Trophoblast cell (in vitro differentiated cells and primary cell): Measurements from ENCODE around the gene TRIM3.

Source experiments
- DNase-seq, 2 donors: peaks; one replicate each; pipeline ENCODE4 v3.0.0-alpha.2; 2016
- H2AFZ ChIP-seq: 2 replicates; pipeline ENCODE4 v1.6.1; 2013; ENCODE audit warnings: low read length, moderate library complexity, mild to moderate bottlenecking; ENCODE audit not compliant: insufficient read depth, poor library complexity
- H2AK5ac ChIP-seq: 2 replicates; pipeline ENCODE4 v1.6.1; 2013; ENCODE audit warnings: mild to moderate bottlenecking, low read length
- H2BK120ac ChIP-seq: 2 replicates; pipeline ENCODE4 v1.6.1; 2013; ENCODE audit warnings: low read length, mild to moderate bottlenecking, moderate library complexity; ENCODE audit not compliant: insufficient read depth, poor library complexity
- H2BK12ac ChIP-seq: 2 replicates; pipeline ENCODE4 v1.6.1; 2013; ENCODE audit warnings: mild to moderate bottlenecking, low read length, moderate library complexity
- H2BK5ac ChIP-seq: 2 replicates; pipeline ENCODE4 v1.6.1; 2013; ENCODE audit warnings: low read length, low read depth, moderate library complexity, mild to moderate bottlenecking; ENCODE audit not compliant: poor library complexity
- H3K14ac ChIP-seq: 2 replicates; pipeline ENCODE4 v1.6.1; 2013; ENCODE audit warnings: mild to moderate bottlenecking, low read length
- H3K18ac ChIP-seq: 2 replicates; pipeline ENCODE4 v1.6.1; 2013; ENCODE audit warnings: mild to moderate bottlenecking, low read length
- H3K23ac ChIP-seq: 2 replicates; pipeline ENCODE4 v1.6.1; 2013; ENCODE audit warnings: low read length
- H3K27ac ChIP-seq: 2 replicates; pipeline ENCODE4 v1.5.1; 2013; ENCODE audit warnings: low read depth, mild to moderate bottlenecking, inconsistent platforms, low read length, moderate library complexity
- H3K27me3 ChIP-seq: 2 replicates; pipeline ENCODE4 v1.6.1; 2013; ENCODE audit warnings: inconsistent platforms, mild to moderate bottlenecking, low read length, moderate library complexity; ENCODE audit not compliant: insufficient read depth
- H3K36me3 ChIP-seq, 2 experiments: 1 replicate in 1 of 2; 2 replicates in 1 of 2; pipeline ENCODE4 v1.6.1; 2013; ENCODE audit warnings: low read length in 2 of 2, mild to moderate bottlenecking in 2 of 2, moderate library complexity in 1 of 2; ENCODE audit not compliant: insufficient read depth in 2 of 2, control insufficient read depth in 1 of 2
- H3K4ac ChIP-seq: 2 replicates; pipeline ENCODE4 v1.6.1; 2013; ENCODE audit warnings: low read depth, mild to moderate bottlenecking, low read length, moderate library complexity
- H3K4me1 ChIP-seq, 2 experiments: 1 replicate in 1 of 2; 2 replicates in 1 of 2; pipeline ENCODE4 v1.6.1; 2013; ENCODE audit warnings: low read length in 2 of 2, mild to moderate bottlenecking in 2 of 2, moderate library complexity in 1 of 2; ENCODE audit not compliant: insufficient read depth in 2 of 2, control insufficient read depth in 1 of 2
- H3K4me2 ChIP-seq: 2 replicates; pipeline ENCODE4 v1.6.1; 2013; ENCODE audit warnings: inconsistent platforms, mild to moderate bottlenecking, low read length, moderate library complexity
- H3K4me3 ChIP-seq: 2 replicates; pipeline ENCODE4 v1.5.1; 2013; ENCODE audit warnings: mild to moderate bottlenecking, low read depth, low read length, inconsistent platforms
- H3K79me1 ChIP-seq: one replicate; pipeline ENCODE4 v1.6.1; 2013; ENCODE audit warnings: low read length
- H3K79me2 ChIP-seq: 2 replicates; pipeline ENCODE4 v1.6.1; 2013; ENCODE audit warnings: low read length, mild to moderate bottlenecking; ENCODE audit not compliant: control insufficient read depth, insufficient read depth, poor library complexity
- H3K9ac ChIP-seq: 2 replicates; pipeline ENCODE4 v1.6.1; 2013; ENCODE audit warnings: mild to moderate bottlenecking, low read length
- H3K9me3 ChIP-seq: 2 replicates; pipeline ENCODE4 v1.6.1; 2013; ENCODE audit warnings: low read depth, mild to moderate bottlenecking, control low read depth, inconsistent platforms, low read length; ENCODE audit not compliant: insufficient read depth
- H4K12ac ChIP-seq: 2 replicates; pipeline ENCODE4 v1.6.1; 2013; ENCODE audit warnings: low read depth, mild to moderate bottlenecking, low read length, moderate library complexity
- H4K8ac ChIP-seq: 2 replicates; pipeline ENCODE4 v1.6.1; 2013; ENCODE audit warnings: low read depth, mild to moderate bottlenecking, low read length, moderate library complexity
- H4K91ac ChIP-seq: one replicate; pipeline ENCODE4 v1.6.1; 2013; ENCODE audit warnings: low read depth, mild to moderate bottlenecking, low read length, moderate library complexity
- WGBS: extraction: QIAGEN DNeasy Blood & Tissue Kit; methylation state at CpG from one replicate; pipeline ENCODE4 v1.1.7; 2013; ENCODE audit warnings: missing lambda C conversion rate; ENCODE audit not compliant: insufficient read length, insufficient coverage; ENCODE audit errors: extremely low coverage; 5-methylcytosine and 5-hydroxymethylcytosine counted together

TRIM3 gene

DNA sequence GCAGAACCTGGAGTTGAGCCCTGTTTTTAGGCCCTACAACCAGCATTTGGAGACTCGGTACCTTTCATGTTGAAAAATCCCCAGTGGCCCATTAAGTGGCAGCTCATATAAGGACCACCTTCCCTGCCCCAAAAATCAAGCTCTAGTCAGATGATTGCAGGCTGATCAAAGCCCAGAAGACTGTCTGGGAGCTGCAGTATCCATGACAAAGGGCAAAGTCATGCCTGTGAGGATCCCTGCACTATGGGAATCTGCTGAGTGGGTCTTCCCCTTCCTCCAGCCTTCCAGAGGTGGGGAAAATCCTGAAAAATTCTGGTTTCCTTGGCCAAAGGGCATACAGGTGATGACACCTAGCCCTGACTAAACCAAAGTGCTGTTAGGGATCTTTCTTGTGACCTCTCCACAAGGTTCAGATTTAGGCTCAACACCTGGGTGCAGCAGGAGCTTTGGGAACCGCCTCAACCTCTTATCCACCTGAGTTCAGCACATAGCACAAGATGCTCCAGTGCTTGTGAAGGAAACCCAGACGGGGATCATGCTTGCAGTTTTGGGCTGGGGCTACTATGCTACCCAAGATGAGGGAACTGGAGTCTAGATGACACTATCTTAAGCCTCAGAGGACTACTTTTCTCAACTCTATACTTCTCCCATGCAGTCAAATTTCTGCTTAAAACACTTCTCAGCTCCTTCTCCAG is 1.2 kb upstream of the TRIM3 start:
- Histone ChIP-seq H3K14ac (no peak overlapping the region), H3K27ac (no peak overlapping the region), H3K18ac (no peak overlapping the region), H2BK5ac (no peak overlapping the region), H3K23ac (no peak overlapping the region), H4K8ac (no peak overlapping the region), H3K4me3 (no peak overlapping the region), H4K12ac (peak overlapping the region; percentile 13), H3K27me3 (no peaks in the 10 kb centered on the region), H2AK5ac (no peak overlapping the region), H2AFZ (no peak overlapping the region), H3K9me3 (no peaks in the 10 kb centered on the region), H2BK12ac (no peak overlapping the region), H3K4me1 (peaks cover 11 to 14% of the 10 kb centered on the region in 2 experiments), H3K79me1 (peaks cover 11% of the 10 kb centered on the region), H3K36me3 (peaks cover 31 to 34% of the 10 kb centered on the region in 2 experiments), H4K91ac (no peak overlapping the region), H3K4ac (no peak overlapping the region), H3K9ac (no peak overlapping the region), H3K79me2 (peaks cover 7% of the 10 kb centered on the region), H2BK120ac (no peak overlapping the region), H3K4me2 (no peak overlapping the region)
- WGBS: no CpG with 5 or more reads among the region's 3 CpGs
- peak; percentile 40 to 44 for DNase-seq

DNA sequence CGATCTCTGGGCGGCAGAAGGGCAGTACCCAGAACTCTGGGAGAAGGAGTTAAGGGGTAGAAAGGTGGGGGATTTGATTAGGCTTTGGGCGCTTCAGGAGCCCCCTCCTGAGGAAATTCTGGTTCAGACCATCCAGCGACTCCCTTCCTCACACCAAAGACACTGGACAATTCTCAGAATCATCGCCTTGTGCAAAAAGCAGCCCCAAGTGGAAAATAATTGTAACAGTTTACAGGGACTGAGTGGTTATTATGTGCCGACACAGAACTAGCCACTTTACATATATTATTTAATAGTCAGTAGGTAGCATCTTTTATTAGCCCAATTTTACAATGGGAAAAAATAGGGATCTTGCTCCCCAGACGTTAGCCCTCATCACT is 662 bp upstream of the TRIM3 start:
- H3K14ac ChIP-seq: peak overlapping the region; percentile 88
- no peak overlapping the region for H3K4ac ChIP-seq
- H3K79me1 ChIP-seq: peaks cover 11% of the 10 kb centered on the region
- H2BK5ac ChIP-seq: peak overlapping the region; percentile 92
- peak overlapping the region; percentile 93 for H4K12ac ChIP-seq
- peak overlapping the region; percentile 81 for H2BK120ac ChIP-seq
- H3K4me2 ChIP-seq: peak overlapping the region; percentile 92
- H3K9ac ChIP-seq: peak overlapping the region; percentile 65
- peaks cover 30 to 31% of the 10 kb centered on the region in 2 experiments for H3K36me3 ChIP-seq
- peak overlapping the region; percentile 82 for H4K91ac ChIP-seq
- peaks cover 7% of the 10 kb centered on the region for H3K79me2 ChIP-seq
- no CpG with 5 or more reads among the region's 7 CpGs for WGBS
- H3K23ac ChIP-seq: no peak overlapping the region
- no peak overlapping the region for H2AK5ac ChIP-seq
- DNase-seq: no peak
- peaks cover 11 to 14% of the 10 kb centered on the region in 2 experiments for H3K4me1 ChIP-seq
- H3K27ac ChIP-seq: peak overlapping the region; percentile 94
- no peaks in the 10 kb centered on the region for H3K9me3 ChIP-seq
- peak overlapping the region; percentile 35 for H3K18ac ChIP-seq
- no peaks in the 10 kb centered on the region for H3K27me3 ChIP-seq
- peak overlapping the region; percentile 67 for H3K4me3 ChIP-seq
- peak overlapping the region; percentile 85 for H2AFZ ChIP-seq
- H2BK12ac ChIP-seq: no peak overlapping the region
- peak overlapping the region; percentile 78 for H4K8ac ChIP-seq

DNA sequence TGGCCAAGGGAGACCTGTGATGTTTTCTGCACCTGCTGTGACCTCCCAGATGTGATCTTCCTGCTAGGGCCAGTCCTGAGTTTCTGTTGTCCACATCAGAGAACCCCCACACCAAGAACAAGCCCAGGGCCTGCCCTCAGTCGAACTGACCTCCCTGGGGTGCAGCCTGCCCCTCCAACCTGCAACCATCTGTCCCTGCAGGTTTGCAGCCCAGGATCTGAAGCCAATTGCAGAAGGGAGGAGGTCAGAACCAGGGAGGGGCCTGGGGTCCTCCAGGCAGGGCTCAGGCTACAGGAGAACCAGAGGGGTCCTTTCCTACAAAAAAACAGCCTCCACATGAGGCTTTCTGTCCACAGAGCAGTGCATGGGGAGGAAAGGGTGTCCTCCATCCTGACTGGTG is 807 bp downstream of the TRIM3 start:
- no peak overlapping the region for H4K8ac ChIP-seq
- no peak overlapping the region for H2AFZ ChIP-seq
- H3K4me1 ChIP-seq: peaks cover 11 to 21% of the 10 kb centered on the region in 2 experiments
- no peak overlapping the region for H3K27ac ChIP-seq
- no peak overlapping the region for H4K91ac ChIP-seq
- no peak overlapping the region for H2BK12ac ChIP-seq
- no peaks in the 10 kb centered on the region for H3K9me3 ChIP-seq
- H3K4ac ChIP-seq: no peak overlapping the region
- H2BK120ac ChIP-seq: no peak overlapping the region
- DNase-seq: no peak
- H3K79me1 ChIP-seq: peaks cover 11% of the 10 kb centered on the region
- H3K79me2 ChIP-seq: peaks cover 7% of the 10 kb centered on the region
- no peaks in the 10 kb centered on the region for H3K27me3 ChIP-seq
- H4K12ac ChIP-seq: no peak overlapping the region
- peak overlapping the region; percentile 18 for H2AK5ac ChIP-seq
- H3K36me3 ChIP-seq: peaks cover 15 to 17% of the 10 kb centered on the region in 2 experiments
- WGBS: no CpG with 5 or more reads among the region's 1 CpG
- H3K18ac ChIP-seq: no peak overlapping the region
- no peak overlapping the region for H3K23ac ChIP-seq
- H3K14ac ChIP-seq: no peak overlapping the region
- H3K4me3 ChIP-seq: no peak overlapping the region
- H2BK5ac ChIP-seq: no peak overlapping the region
- H3K9ac ChIP-seq: peak overlapping the region; percentile 46
- H3K4me2 ChIP-seq: peak overlapping the region; percentile 34

DNA sequence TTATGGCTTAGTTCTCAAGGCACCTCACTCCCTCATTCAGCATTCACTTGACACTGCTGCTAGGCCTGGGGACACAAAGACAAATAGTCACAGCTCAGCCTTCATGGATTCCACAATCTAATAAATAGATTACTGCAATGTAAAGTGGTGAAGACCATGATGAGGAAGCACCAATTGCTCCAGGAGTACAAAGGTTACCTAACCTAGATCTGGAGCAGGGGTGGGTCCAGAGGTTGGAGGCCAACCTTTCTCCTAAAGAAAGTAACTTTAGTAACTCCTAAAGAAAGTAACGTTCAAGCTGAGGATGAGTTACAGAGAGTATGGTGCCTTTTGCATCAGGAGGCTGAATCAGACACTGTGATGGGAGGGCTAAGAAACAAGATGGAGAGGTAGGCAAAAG is 4.1 kb downstream of the TRIM3 start:
- no peak overlapping the region for H2BK120ac ChIP-seq
- no peak overlapping the region for H3K9ac ChIP-seq
- no peaks in the 10 kb centered on the region for H3K9me3 ChIP-seq
- no peak overlapping the region for H3K27ac ChIP-seq
- no peak overlapping the region for H3K14ac ChIP-seq
- H3K79me1 ChIP-seq: peaks cover 11% of the 10 kb centered on the region
- H4K12ac ChIP-seq: no peak overlapping the region
- no peak overlapping the region for H2AFZ ChIP-seq
- peaks cover 7% of the 10 kb centered on the region for H3K79me2 ChIP-seq
- no peak overlapping the region for H3K23ac ChIP-seq
- no peak for DNase-seq
- H3K4ac ChIP-seq: no peak overlapping the region
- peaks cover 5 to 14% of the 10 kb centered on the region in 2 experiments for H3K4me1 ChIP-seq
- H2BK12ac ChIP-seq: no peak overlapping the region
- no peaks in the 10 kb centered on the region for H3K27me3 ChIP-seq
- no CpG with 5 or more reads among the region's 1 CpG for WGBS
- no peak overlapping the region for H4K91ac ChIP-seq
- H2AK5ac ChIP-seq: no peak overlapping the region
- peaks cover 0 to 5% of the 10 kb centered on the region in 2 experiments for H3K36me3 ChIP-seq
- H3K18ac ChIP-seq: no peak overlapping the region
- H4K8ac ChIP-seq: peak overlapping the region; percentile 13
- H3K4me2 ChIP-seq: no peak overlapping the region
- no peak overlapping the region for H3K4me3 ChIP-seq
- H2BK5ac ChIP-seq: no peak overlapping the region
